H9 (cell line): ENCODE measurements around the gene DHRS9. TPM values are rescaled to one million over a fixed set of nuclear protein-coding genes. Genes with fewer than 3 reads are reported as not detected.

Experiments
- DNase-seq: peaks from one replicate; pipeline ENCODE4 v3.0.0-alpha.2; 2017
- H2AFZ ChIP-seq: one replicate; pipeline ENCODE4 v1.6.1; 2013; ENCODE audit warnings: mild to moderate bottlenecking, low read length, control low read depth, moderate library complexity
- H2AK5ac ChIP-seq: 2 replicates; pipeline ENCODE4 v1.6.1; 2013; ENCODE audit warnings: low read length, control low read depth, mixed read lengths; ENCODE audit not compliant: insufficient read length
- H2BK120ac ChIP-seq: one replicate; pipeline ENCODE4 v1.6.1; 2013; ENCODE audit warnings: low read depth, mild to moderate bottlenecking, low read length, control low read depth, inconsistent platforms; ENCODE audit not compliant: poor library complexity, severe bottlenecking
- H2BK12ac ChIP-seq: 2 replicates; pipeline ENCODE4 v1.6.1; 2013; ENCODE audit warnings: low read length, control low read depth, mixed read lengths, low read depth; ENCODE audit not compliant: insufficient read length
- H2BK15ac ChIP-seq: 2 replicates; pipeline ENCODE4 v1.6.1; 2013; ENCODE audit warnings: low read depth, low read length, control low read depth
- H2BK20ac ChIP-seq: one replicate; pipeline ENCODE4 v1.6.1; 2013; ENCODE audit warnings: low read depth, mild to moderate bottlenecking, low read length, control low read depth, inconsistent platforms; ENCODE audit not compliant: poor library complexity, severe bottlenecking
- H2BK5ac ChIP-seq: 2 replicates; pipeline ENCODE4 v1.6.1; 2013; ENCODE audit warnings: low read length, control low read depth, mixed read lengths; ENCODE audit not compliant: insufficient read length
- H3K14ac ChIP-seq: 2 replicates; pipeline ENCODE4 v1.6.1; 2013; ENCODE audit warnings: low read length, control low read depth; ENCODE audit not compliant: insufficient read depth
- H3K18ac ChIP-seq: 2 replicates; pipeline ENCODE4 v1.6.1; 2013; ENCODE audit warnings: low read depth, mild to moderate bottlenecking, mixed read lengths, low read length, control low read depth; ENCODE audit not compliant: insufficient read length
- H3K23ac ChIP-seq: 2 replicates; pipeline ENCODE4 v1.6.1; 2013; ENCODE audit warnings: low read length, control low read depth, mixed read lengths, low read depth; ENCODE audit not compliant: insufficient read length
- H3K23me2 ChIP-seq: 2 replicates; pipeline ENCODE4 v1.6.1; 2013; ENCODE audit warnings: low read depth, mild to moderate bottlenecking, mixed read lengths, low read length, control low read depth; ENCODE audit not compliant: insufficient read length, poor library complexity, severe bottlenecking
- H3K27ac ChIP-seq: 2 replicates; pipeline ENCODE4 v1.5.1; 2013; ENCODE audit warnings: low read length, control low read depth, mixed read lengths, low read depth; ENCODE audit not compliant: insufficient read length
- H3K27me3 ChIP-seq: 2 replicates; pipeline ENCODE4 v1.6.1; 2013; ENCODE audit warnings: low read length, control low read depth, inconsistent platforms; ENCODE audit not compliant: insufficient read depth
- H3K4ac ChIP-seq: 2 replicates; pipeline ENCODE4 v1.6.1; 2013; ENCODE audit warnings: low read depth, mild to moderate bottlenecking, control low read depth, inconsistent platforms, low read length, moderate library complexity
- H3K4me1 ChIP-seq: 2 replicates; pipeline ENCODE4 v1.6.1; 2013; ENCODE audit warnings: low read length, control low read depth, inconsistent platforms; ENCODE audit not compliant: insufficient read depth
- H3K4me2 ChIP-seq: 2 replicates; pipeline ENCODE4 v1.6.1; 2013; ENCODE audit warnings: low read length, control low read depth, mixed read lengths; ENCODE audit not compliant: insufficient read length, insufficient read depth
- H3K56ac ChIP-seq: 2 replicates; pipeline ENCODE4 v1.6.1; 2013; ENCODE audit warnings: low read depth, mild to moderate bottlenecking, mixed read lengths, low read length, control low read depth; ENCODE audit not compliant: insufficient read length
- H3K79me1 ChIP-seq: 2 replicates; pipeline ENCODE4 v1.6.1; 2013; ENCODE audit warnings: low read depth, mild to moderate bottlenecking, moderate library complexity, low read length, control low read depth, inconsistent platforms; ENCODE audit not compliant: insufficient read depth, poor library complexity, severe bottlenecking
- H3K79me2 ChIP-seq: 2 replicates; pipeline ENCODE4 v1.6.1; 2013; ENCODE audit warnings: low read length, control low read depth, inconsistent platforms; ENCODE audit not compliant: insufficient read depth
- H3K9ac ChIP-seq: 2 replicates; pipeline ENCODE4 v1.6.1; 2013; ENCODE audit warnings: low read length, control low read depth, mixed read lengths; ENCODE audit not compliant: insufficient read length; ENCODE audit errors: extremely low read depth
- H3K9me3 ChIP-seq: one replicate; pipeline ENCODE4 v1.6.1; 2013; ENCODE audit warnings: low read depth, low read length, inconsistent platforms; ENCODE audit not compliant: control insufficient read depth
- H3T11ph ChIP-seq: one replicate; pipeline ENCODE4 v1.6.1; 2013; ENCODE audit warnings: mild to moderate bottlenecking, low read length, control low read depth, inconsistent platforms
- H4K20me1 ChIP-seq: one replicate; pipeline ENCODE4 v1.6.1; 2013; ENCODE audit not compliant: control insufficient read depth, insufficient read length, insufficient read depth
- H4K5ac ChIP-seq: 2 replicates; pipeline ENCODE4 v1.6.1; 2013; ENCODE audit warnings: low read depth, mild to moderate bottlenecking, mixed read lengths, low read length, control low read depth; ENCODE audit not compliant: insufficient read length
- H4K8ac ChIP-seq: replicated peaks from 2 replicates; pipeline ENCODE4 v1.6.1; 2013; ENCODE audit warnings: low read length, control low read depth, mixed read lengths, low read depth; ENCODE audit not compliant: insufficient read length
- H4K91ac ChIP-seq: 2 replicates; pipeline ENCODE4 v1.6.1; 2013; ENCODE audit warnings: low read depth, mild to moderate bottlenecking, moderate library complexity, mixed read lengths, low read length, control low read depth; ENCODE audit not compliant: insufficient read length
- H3K27ac Mint-ChIP-seq, 3 experiments: 2 replicates in 2 of 3; 3 replicates in 1 of 3; pipeline ENCODE4 v1.8.0; 2020 to 2021; ENCODE audit warnings: mixed read lengths in 3 of 3, mild to moderate bottlenecking in 1 of 3, moderate library complexity in 1 of 3
- H3K27me3 Mint-ChIP-seq: 2 replicates; pipeline ENCODE4 v1.8.0; 2021; ENCODE audit warnings: low read depth, mild to moderate bottlenecking, moderate library complexity, mixed read lengths
- H3K36me3 Mint-ChIP-seq, 3 experiments: 2 replicates in 2 of 3; 3 replicates in 1 of 3; pipeline ENCODE4 v1.8.0; 2020 to 2021; ENCODE audit warnings: low read depth in 3 of 3, mixed read lengths in 3 of 3; ENCODE audit not compliant: insufficient read depth in 1 of 3
- H3K4me1 Mint-ChIP-seq, 2 experiments: 2 replicates each; pipeline ENCODE4 v1.8.0; 2020; ENCODE audit warnings: mixed read lengths in 2 of 2
- H3K4me3 Mint-ChIP-seq, 2 experiments: 2 replicates in 1 of 2; 3 replicates in 1 of 2; pipeline ENCODE4 v1.8.0; 2020 to 2021; ENCODE audit warnings: mild to moderate bottlenecking in 2 of 2, mixed read lengths in 2 of 2, moderate library complexity in 1 of 2
- H3K9me3 Mint-ChIP-seq, 2 experiments: 2 replicates in 1 of 2; 3 replicates in 1 of 2; pipeline ENCODE4 v1.8.0; 2020; ENCODE audit warnings: mild to moderate bottlenecking in 2 of 2, mixed read lengths in 2 of 2, moderate library complexity in 1 of 2
- CTCF ChIP-seq: fragments of 200-600 bp; sonication (generic); conservative IDR thresholded peaks from 3 replicates; pipeline ENCODE4 v1.8.0; 2021; ENCODE audit warnings: antibody characterized with exemption, mild to moderate bottlenecking
- WGBS: extraction: QIAGEN DNeasy Blood & Tissue Kit; methylation state at CpG from one replicate; pipeline ENCODE4 v1.1.7; 2013; ENCODE audit warnings: missing lambda C conversion rate, low lambda C conversion rate, mixed read lengths; ENCODE audit not compliant: insufficient read length; ENCODE audit errors: extremely low coverage; 5-methylcytosine and 5-hydroxymethylcytosine counted together
- total RNA-seq: library from RNA; stranded (reverse); gene quantifications from 2 replicates; pipeline ENCODE4 v1.2.1, GENCODE V29; 2021

The DHRS9 gene
- total RNA-seq, 1 experiment from 2014 or later = not detected

- no peak overlapping the region for H3K14ac ChIP-seq
- H3K4me2 ChIP-seq = no peak overlapping the region
- H3T11ph ChIP-seq = no peak overlapping the region
- no peak overlapping the region for H4K91ac ChIP-seq
- H4K20me1 ChIP-seq = no peaks in the 10 kb centered on the region
- no peaks in the 10 kb centered on the region for H3K4me1 ChIP-seq
- no peak overlapping the region for H3K23ac ChIP-seq
- WGBS = no CpG with 5 or more reads among the region's 1 CpG
- no peak overlapping the region for H2BK120ac ChIP-seq
- no peak for TF ChIP-seq CTCF
- no peak overlapping the region for H2BK15ac ChIP-seq
- H3K23me2 ChIP-seq = no peaks in the 10 kb centered on the region
- no peak overlapping the region for H2AFZ ChIP-seq
- no peak overlapping the region for H3K9ac ChIP-seq
- H3K36me3 Mint-ChIP-seq = peaks cover 2 to 15% (median 7%) of the 10 kb centered on the region in 3 experiments; a peak in 6 of 7 replicates
- no peak overlapping the region for H3K27ac Mint-ChIP-seq
- H3K27me3 Mint-ChIP-seq = peaks cover 2% of the 10 kb centered on the region; the same call in 1 of the 2 replicates
- H4K8ac ChIP-seq = no peak overlapping the region
- H4K5ac ChIP-seq = no peak overlapping the region
- no peak for DNase-seq
- no peak overlapping the region for H2BK12ac ChIP-seq
- H2BK20ac ChIP-seq = no peak overlapping the region
- no peak overlapping the region for H3K18ac ChIP-seq
- no peak overlapping the region for H2AK5ac ChIP-seq
- no peak overlapping the region for H2BK5ac ChIP-seq
- H3K56ac ChIP-seq = no peak overlapping the region
- no peaks in the 10 kb centered on the region for H3K27me3 ChIP-seq
- no peaks in the 10 kb centered on the region for H3K9me3 ChIP-seq
- no peak overlapping the region for H3K27ac ChIP-seq
- no peak overlapping the region for H3K4me3 Mint-ChIP-seq
- peaks cover 3% of the 10 kb centered on the region in 2 experiments for H3K4me1 Mint-ChIP-seq
- no peaks in the 10 kb centered on the region for H3K79me2 ChIP-seq
- H3K4ac ChIP-seq = no peak overlapping the region
- peaks cover 27% of the 10 kb centered on the region in 2 experiments; a peak in 4 of 5 replicates for H3K9me3 Mint-ChIP-seq
- H3K79me1 ChIP-seq = no peaks in the 10 kb centered on the region
Measured at GRCh38 chr2:169041594-169041993, 27.8 kb upstream of the DHRS9 start.
